ENCODE results near the gene PRRG1. TPM values are rescaled to one million over a fixed set of nuclear protein-coding genes. Genes with fewer than 3 reads are reported as not detected.

Gene PRRG1
- 4.0 to 7.0 TPM (median 5.8 TPM) in 5 replicates for total RNA-seq (2022; extraction: Qiagen RNA extraction)

GRCh38 chrX:37349221-37350033 lies at the start of gene PRRG1:
Gene PRRG1 (plus strand): TSS chrX:37349364. CDS start chrX:37406250, 56,886 bp downstream.

Other genes with a start within 250 kb of the PRRG1 start
- gene LANCL3, start 222.3 kb downstream of the PRRG1 start, total RNA-seq (2022; extraction: Qiagen RNA extraction) = 0.01 TPM in 1 of 5 replicates, not detected in the others